HG03039 (cell line): ENCODE data around the gene MMADHC.
"Not testable (repeated sequence)": the region's sequence is repeated elsewhere in the genome, so short reads cannot be mapped to it uniquely, and the experiment has no call there.

Experiments used
- ATAC-seq: cut with Tn5 transposase; IDR thresholded peaks from one replicate; pipeline ENCODE4 v1.9.1; 2021; ENCODE audit warnings: mild to moderate bottlenecking, moderate library complexity; ENCODE audit not compliant: unreplicated experiment

The MMADHC gene

GRCh38 chr2:149595056-149595963 is 7.7 kb upstream of the MMADHC start:
- ATAC-seq: no peak

GRCh38 chr2:149594411-149594810 is 6.8 kb upstream of the MMADHC start:
- no peak for ATAC-seq

GRCh38 chr2:149587950-149588487 is 444 bp upstream of the MMADHC start:
- ATAC-seq: peak; percentile 2

- ATAC-seq: no peak
Observed at GRCh38 chr2:149586898-149587219, 716 bp downstream of the MMADHC start.

- ATAC-seq: no peak
Observed at GRCh38 chr2:149586063-149586462, 1.5 kb downstream of the MMADHC start.

GRCh38 chr2:149585166-149585885 is 2.2 kb downstream of the MMADHC start:
- no peak for ATAC-seq

GRCh38 chr2:149579972-149580882 is 7.3 kb downstream of the MMADHC start:
- no peak for ATAC-seq

GRCh38 chr2:149577269-149577668 is 10.3 kb downstream of the MMADHC start:
- no peak for ATAC-seq

- ATAC-seq: no peak
Observed at GRCh38 chr2:149575752-149576151, 11.8 kb downstream of the MMADHC start.

GRCh38 chr2:149575277-149575676 is 12.3 kb downstream of the MMADHC start:
- no peak for ATAC-seq

- no peak for ATAC-seq
Observed at GRCh38 chr2:149573760-149574159, 13.8 kb downstream of the MMADHC start.

- no peak for ATAC-seq
Observed at GRCh38 chr2:149572102-149572953, 15.2 kb downstream of the MMADHC start.

- no peak for ATAC-seq
Observed at GRCh38 chr2:149568138-149568537, 19.4 kb downstream of the MMADHC start.

- ATAC-seq: no peak
Observed at GRCh38 chr2:149566652-149567051, 20.9 kb downstream of the MMADHC start.

- ATAC-seq: not testable (repeated sequence)
Observed at GRCh38 chr2:149565625-149566024, 21.9 kb downstream of the MMADHC start.

GRCh38 chr2:149564983-149565382 is 22.6 kb downstream of the MMADHC start:
- no peak for ATAC-seq

- ATAC-seq: no peak
Observed at GRCh38 chr2:149564097-149564496, 23.5 kb downstream of the MMADHC start.

- peak; percentile 80 for ATAC-seq
Observed at GRCh38 chr2:149562324-149562723, 25.3 kb downstream of the MMADHC start.

GRCh38 chr2:149561309-149561926 is 26.2 kb downstream of the MMADHC start:
- no peak for ATAC-seq
